DMS79 (cell line): Measurements from ENCODE around the gene OR7C2.

Experiments used
- DNase-seq: peaks from one replicate; lab custom pipeline; 2025; lab: John Stamatoyannopoulos, UW

The OR7C2 gene

DNA sequence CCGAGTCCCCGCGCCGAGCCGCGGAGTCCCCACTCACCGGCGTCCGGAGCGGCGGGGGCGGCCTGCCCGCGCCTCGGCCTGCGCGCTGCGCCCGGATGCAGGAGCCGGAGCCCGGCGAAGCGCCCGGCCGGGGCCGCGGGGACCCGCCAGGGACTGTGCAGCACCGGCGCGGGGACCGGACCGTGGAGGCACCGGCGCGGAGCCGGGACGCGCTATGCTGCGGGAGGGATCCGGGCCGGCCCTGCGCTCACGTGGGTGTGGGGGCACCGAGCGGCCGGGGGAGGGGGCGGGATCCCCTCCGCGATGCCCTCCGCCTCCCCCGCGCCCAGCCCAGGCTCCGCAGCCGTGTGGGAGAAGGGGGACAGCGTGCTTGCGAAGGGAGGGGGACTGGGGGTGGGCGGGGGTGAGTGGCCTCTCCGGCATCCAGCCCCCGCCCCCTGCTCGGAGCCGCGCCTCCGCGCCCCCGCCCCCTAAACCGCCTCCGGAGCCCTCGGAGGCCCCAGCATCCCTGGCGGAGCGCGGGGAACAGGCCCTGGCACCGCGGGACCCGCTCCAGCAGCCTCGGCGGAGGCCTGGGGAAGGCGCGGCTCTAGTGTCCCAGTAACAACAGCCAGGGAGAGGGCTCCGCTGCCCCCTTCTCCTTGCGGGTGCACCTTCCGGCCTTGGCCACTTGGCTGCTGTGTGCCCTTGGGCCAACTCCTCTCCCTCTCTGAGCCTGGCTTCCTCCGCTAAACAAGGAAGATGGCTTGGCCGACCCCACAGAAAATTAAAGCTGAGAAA lies 38.4 kb downstream of the OR7C2 start, which contains the start of gene SLC1A6:
SLC1A6 (minus strand) TSS at position 389 of the 780 bp plus-strand sequence. CDS start 6,954 bp downstream, outside the sequence.
- DNase-seq: no peak

DNA sequence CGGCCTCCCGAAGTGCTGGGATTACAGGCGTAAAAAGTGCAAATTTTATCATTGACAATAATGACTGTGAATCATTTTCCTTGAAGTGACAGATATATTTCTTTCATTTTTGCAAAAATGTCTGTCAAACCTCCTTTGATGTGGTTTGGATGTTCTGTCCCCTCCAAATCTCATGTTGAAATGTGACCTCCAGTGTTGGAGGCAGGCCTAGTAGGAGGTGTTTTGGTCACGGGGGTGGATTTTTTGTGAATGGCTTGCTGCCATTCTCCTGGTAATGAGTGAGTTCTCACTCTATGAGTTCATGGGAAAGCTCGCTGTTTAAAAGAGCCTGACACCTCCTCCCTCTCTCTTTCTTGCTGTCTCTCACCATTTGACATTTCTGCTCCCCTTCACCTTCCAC lies 43.8 kb downstream of the OR7C2 start:
- DNase-seq: no peak
